ENCODE measurements around the gene KSR1.
"Not testable (repeated sequence)": the region's sequence is repeated elsewhere in the genome, so short reads cannot be mapped to it uniquely, and the experiment has no call there.

KSR1 gene

DNA sequence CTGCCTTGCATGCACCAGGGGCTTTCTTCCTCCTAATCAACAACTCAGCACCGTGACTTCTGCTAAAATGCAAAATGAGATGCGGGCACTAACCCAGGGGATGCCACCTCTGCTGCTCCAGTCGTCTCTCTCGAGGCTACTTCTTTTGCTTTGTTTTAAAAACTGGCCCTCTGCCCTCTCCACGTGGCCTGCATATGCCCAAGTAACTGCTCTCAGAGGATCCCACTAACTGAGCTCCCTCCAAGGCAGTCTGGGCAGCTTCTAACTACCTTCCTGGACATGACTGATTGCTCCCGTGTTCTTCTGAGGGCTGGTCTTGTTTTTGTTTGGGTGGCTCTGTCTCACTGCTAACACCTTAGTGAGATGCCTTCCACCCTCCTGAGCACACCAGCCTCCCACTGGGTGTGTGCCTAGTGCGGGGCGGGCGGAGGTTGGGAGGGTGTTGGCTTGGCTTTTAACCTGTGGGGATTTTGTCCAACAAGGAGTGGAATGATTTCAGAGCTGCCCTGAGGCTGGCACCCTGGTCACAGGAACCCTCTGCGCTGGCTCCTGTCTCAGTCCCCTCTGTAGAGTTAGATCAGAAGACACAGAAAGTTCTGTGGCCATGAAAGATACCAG, 165.8 kb downstream of the KSR1 start:
- DNase-seq: no peak

DNA sequence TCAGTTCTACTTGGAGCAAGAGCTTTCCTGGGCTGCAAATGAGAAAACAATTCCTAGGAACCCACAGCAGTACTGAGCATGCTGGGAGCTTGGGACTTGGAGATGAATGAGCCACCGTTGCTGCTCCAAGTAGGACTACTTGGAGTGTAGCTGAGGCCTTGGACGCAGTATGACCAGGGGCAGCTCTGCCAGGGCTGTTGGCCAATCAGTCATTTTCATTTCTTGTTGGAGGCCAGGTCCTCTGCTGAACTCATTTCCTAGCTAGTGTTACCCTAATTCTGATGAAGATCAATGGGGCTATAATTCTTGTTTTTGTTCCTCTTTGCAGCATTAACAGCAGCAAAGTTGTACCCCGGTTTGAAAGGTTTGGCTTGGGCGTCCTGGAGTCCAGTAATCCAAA, 166.7 kb downstream of the KSR1 start:
- DNase-seq: no peak

DNA sequence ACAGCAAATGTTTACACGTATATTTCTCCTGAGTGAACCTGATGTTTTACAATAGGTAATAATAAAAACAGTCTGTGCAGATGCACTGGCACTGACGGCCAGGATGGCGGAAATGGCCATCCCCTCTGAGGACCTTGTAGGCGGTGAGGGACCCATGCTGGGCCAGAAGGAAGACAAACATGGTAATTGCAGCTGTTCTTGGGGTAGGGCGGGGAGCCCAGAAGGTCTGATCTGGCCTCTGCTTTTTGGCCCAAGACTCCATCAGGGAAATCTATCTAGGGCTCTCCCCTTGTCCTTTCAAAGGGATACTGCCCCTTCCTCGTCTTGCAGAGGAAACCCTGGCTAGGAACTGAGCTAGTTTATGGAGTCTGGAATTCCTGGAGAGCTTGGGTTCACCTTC, 167.4 kb downstream of the KSR1 start:
- no peak for DNase-seq

DNA sequence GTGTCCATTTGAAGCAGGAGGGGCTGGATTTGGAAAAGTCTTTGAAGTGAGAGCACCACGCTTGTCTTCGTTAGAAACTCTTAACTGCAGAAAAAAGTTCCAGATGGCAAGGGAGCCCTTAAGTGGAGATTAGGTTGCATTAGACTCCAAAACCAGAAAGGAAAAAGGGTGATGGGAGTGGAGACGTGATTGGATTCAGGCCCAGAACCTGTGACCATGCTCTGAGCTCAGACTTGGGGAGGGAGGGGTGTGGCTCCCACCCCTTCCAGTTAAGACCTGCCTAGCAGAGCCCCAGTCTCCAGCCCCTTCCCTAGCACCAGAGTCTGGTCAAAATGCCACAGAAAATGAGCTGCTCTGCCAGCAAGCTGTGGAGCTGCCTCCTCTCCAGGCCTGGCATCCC, 168.3 kb downstream of the KSR1 start:
- no peak for DNase-seq

DNA sequence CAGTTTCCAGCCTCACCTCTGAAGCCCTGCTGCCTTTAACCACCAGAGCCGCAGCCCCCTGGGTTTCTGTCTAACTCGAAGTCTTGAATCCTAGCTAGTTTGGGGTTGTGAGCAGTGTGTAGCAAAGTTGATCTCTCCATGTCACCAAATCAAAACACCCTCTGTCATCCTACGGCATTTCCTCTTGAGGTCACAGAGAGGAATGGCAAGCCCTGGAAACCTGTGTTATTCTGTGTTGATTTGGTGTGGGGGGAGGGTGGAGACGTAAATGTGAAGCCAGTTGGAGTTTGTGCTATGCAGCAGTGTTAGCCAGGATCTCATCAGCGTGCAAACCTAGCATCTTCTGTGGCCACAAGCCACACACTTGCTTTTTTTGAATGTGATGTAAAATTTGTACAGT, 169.6 kb downstream of the KSR1 start:
- DNase-seq: no peak

DNA sequence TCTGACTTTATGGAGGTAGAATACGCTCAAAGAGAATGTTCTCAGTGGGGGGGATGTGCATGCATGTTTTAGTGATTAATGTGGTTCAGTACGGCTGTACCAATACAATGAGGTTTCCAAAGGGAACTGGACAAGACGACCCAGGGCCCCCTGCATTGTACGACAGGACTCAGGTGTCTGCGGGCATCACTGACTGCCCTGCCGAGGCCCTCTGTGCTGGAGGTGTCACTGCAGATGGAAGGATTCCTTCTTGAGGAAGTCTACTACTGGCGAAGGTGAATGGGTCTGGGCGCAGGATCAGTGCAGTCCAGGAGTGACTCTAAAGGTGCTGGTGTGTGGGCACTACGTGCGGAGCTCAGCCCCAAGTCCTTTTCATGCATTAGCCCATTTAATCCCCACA, 171.3 kb downstream of the KSR1 start:
- DNase-seq: no peak

DNA sequence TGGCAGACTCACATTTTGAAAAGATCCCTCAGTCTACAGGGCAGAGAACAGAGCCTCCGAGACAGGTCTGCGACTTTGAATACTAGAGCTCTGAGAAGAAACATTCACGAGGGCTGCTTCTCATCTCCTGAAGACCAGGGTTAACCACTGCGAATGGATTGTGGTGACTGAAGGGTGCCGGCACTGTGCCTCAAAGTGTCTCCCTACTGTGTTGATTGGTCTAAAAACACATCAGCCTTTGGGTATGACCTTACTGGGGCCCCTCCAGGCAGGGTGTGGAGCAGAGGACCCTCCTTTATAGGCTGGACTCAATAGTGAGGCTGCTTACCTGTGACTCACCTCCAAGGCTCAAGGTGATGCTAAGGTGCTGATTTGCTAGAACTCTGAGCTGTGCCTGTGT, 172.1 kb downstream of the KSR1 start:
- no peak for DNase-seq

DNA sequence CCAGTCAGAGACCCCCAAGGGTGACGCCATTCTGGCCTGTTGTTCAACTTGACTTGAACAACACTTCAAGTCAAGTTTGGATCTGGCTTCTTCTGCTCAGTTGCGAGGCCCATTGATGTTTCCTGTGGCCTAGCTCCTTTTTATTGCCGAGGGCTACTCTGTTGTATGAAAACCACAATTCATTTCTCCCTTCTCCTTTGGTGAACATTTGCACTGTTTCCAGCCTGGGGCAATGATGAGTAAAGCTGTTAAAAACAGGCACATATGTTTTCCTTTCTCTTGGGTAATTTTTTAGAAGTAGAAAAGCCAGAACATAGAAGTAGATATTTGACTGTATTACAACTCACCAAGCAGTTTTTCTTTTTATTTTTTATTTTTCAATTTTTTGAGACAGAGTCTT, 173.0 kb downstream of the KSR1 start:
- not testable (repeated sequence) for DNase-seq

DNA sequence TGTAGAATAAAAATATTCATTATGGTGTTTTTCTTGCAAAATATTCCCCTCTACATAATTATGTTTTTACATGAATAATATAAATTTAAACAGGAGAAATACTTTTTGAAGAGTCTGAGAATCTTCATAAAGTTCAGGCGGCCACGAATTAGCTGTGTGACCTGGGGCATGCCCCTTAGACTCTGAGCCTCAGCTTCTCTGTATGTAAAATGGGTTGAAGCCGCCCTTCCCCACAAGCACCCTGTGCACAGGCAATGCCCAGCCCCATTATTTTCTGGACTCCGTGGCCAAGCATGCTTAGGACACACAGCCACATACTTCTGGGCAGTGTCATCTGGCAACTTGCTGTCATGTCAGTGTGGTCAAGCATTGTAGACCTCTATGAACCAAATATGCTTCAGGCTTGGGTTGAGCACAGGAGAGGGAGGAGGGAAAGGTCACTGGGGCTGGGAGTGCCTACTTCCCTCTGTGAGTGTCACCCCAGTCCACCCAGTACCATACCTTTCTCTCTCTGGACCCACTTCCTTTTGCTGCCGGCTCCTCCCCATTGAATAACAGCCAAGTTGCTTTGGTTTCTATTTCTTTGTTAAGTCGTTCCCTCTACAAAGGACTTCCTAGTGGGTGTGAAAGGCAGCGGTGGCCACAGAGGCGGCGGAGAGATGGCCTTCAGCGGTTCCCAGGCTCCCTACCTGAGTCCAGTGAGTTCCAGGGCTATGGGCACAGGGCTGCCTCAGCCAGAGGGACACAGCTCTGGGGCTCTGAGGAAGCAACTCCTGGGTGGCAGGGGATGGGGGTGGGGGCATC, 174.6 kb downstream of the KSR1 start, which contains the start of gene LGALS9:
TSS of gene LGALS9 (plus strand) at position 582 of the 804 bp plus-strand sequence. CDS start at position 660, 78 bp downstream.
- DNase-seq: no peak

DNA sequence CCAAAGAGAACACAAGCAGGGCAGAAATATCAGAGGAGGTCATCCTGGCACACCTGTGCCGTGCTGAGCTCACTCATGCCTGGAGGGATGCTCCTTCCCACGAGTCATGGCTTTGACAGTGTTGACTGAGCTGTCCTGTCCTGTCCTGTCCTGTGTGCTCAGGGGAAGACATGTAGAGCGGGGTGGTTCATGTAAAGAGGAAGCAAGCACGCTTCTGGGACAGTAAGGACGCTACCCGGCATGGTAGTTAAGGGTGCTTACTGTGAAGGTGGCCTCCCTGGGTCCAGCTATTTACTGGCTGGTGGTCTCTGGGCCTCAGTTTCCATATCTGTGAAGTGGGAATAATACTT, 175.1 kb downstream of the KSR1 start:
- DNase-seq: no peak

DNA sequence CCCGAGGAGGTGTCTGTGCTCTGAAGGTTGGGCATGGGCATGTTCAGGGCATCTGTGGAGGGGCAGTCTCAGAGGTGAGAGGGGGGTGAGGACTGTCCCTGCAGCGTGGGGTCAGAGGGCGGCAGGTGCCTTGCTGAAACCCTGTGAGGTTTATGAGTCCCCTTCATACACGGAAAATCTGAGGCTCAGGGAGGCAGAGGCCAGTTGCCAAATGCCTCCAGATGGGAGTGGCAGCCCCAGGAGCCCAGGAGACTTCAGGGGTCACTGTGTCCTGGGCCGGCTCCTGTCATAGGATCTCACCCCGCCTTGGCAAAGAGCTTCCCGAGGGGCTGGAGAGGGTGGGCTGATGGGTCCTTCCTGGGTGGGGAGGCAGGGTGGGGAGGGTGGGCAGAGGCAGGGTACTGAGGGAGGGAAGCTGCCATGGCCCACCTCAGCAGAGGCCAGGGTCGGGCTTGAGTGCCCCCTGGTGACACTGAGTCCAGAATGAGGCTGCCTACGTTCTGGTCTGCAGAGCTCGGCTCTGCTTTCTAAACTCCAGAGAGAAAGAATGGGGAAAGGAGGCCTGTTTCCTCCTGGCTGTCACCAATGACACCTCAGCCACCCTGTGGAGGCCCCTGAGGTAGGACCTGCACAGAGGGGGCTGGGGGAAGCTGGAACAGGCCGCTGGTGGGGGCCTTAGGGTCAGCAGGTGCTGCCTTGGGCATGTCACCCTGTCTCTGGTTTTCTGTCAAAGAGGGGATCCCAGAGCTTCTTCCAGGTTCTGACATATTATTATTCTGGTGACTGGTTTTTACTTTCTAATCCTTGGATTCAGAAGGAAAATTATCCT, 175.9 kb downstream of the KSR1 start:
- DNase-seq: no peak

DNA sequence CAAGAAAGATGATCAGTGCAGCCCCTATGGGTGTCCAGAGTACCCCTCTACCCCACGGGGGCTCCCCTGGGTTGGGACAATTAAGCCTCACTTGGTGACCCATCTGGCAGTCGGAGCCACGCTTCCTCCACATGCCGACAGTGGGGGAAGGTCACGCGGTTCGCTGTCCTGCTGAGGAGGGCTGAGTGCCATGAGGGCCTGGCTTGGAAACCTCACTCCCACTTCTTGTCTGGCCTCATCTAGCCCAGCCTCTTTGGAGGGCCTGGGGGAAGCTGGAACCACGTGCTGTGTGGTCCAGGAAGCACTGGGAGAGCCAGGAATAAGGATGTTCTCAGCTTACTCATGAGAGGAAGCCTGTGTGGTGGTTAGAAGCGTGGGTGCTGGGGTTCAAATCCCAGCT, 176.5 kb downstream of the KSR1 start:
- DNase-seq: not testable (repeated sequence)

DNA sequence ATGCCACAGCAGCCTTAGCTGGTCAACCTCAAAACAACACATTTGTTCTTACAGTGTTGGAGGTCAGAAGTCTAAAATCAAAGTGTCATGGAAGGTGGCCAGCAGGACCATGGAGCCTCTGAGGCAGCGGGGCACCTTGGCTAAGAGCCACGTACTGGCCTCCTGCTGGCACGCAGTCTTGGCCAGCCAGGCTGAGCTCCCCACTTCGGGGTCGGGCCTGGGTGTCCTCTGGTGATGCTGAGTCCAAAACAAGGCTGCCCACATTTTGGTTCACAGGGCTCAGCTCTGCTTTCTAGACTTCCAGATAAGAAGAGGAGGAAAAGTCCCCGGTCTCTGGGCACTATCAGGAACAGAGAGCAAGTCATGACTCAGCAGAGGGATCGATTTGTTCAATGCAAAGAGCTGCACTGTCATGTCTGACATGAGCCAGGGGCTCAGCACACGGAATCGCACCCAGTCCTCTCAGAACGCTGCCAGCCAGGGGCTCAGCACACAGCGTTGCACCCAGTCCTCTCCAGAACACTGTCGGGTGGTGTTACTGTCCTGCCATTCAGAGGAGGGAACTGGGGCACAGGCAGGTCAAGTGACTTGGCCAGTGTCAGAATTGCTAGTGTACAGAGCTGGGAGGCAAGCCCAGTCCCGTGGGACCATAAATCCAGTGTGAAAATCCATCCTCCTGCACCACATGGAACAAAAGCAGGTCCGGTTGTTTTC, 177.2 kb downstream of the KSR1 start:
- DNase-seq: no peak

DNA sequence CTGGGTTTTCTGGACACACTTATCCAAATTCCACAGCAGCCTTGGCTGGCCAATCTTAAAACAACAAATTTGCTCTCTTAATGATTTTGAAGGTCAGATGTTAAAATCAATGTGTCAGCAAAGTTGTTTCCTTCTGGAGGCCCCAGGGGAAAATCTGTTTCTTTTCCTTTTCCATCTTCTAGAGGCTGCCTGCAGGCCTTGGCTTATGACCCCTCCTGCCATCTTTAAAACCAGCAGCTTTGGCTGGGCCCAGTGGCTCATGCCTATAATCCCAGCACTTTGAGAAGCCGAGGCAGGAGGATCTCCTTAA, 177.7 kb downstream of the KSR1 start:
- DNase-seq: no peak

DNA sequence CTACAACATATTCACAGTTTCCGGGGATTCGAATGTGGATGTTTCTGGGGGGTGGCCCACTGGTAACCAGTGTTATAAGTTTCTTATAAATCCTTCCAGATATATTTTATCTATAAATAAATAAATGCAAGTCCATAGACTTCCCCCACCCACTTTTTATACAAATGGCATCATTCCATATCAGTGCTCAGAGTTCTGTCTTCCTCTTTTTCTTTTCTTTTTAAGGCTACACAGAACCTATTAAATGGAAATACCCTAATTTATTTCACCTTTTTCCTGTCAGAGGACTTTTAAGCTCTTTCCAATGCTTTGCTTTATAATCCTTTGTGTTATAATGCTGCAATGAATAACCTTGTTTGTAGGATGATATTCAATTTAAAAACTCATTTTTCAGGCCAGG, 178.5 kb downstream of the KSR1 start:
- no peak for DNase-seq

DNA sequence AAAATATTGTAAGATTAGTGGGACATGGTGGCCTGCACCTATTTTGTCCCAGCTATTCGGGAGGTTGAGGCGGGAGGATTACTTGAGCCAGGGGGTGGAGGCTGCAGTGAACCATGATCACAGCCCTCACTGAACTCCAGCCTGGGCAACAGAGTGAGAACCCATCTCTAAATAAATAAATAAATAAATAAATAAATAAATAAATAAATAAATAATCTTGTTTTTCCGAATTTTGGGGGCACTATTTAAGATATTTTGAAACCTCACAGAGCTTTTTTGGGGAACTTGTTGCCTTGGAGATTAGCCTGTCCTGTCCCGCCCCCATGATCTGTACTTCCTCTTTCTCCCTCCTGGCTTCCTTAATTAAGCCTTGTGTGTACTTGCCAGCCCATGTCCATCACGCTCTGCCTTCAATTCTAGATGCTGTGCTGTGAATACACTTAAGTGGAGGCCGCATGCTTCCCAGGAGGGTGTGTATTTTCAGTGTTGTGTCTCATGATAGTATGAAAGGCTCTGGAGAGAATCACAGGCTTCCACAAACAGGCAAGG, 179.1 kb downstream of the KSR1 start:
- no peak for DNase-seq

DNA sequence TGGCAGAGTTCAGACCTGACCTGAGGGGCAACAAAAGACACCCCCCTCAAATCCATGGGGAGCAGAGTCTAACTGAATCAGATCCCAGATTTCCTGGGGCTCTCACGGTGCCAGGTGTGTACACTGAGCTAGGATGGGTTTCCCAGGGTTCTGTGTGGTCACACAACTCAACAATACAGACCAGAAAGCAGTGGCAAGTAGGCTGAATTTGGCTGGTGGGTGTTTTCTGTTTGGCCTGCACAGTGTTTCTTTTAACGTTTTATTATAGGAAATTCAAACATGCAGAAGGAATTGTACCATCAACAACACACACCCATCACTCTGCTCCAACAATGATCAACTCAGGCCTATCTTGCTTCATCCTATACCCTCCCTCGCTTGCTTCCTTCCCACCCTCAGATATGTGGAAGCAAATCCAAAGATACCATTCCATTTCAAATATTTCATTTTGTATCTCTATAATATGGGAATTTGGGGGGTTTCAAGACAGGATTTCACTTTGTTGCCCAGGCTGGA, 179.8 kb downstream of the KSR1 start:
- DNase-seq: not testable (repeated sequence)

DNA sequence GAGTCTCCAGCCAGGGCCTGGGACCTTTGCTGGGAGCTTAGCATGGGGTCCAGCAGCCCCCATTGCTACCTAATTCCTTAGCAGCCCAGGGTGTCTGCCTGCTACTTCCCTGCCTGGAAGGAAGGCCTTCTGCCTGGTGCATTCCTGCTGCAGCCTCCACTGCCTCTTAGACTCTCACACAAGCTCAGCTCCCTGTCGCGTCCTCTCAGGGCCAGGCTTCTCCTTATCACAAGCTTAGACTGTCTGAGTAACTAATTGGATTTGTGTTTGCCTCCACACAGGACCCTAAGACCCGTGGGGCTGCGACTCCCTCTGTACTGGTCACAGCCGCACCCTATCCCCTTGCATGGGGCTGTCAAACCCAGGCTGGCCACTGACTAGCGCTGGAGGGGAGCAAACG, 181.6 kb downstream of the KSR1 start:
- DNase-seq: not testable (repeated sequence)

DNA sequence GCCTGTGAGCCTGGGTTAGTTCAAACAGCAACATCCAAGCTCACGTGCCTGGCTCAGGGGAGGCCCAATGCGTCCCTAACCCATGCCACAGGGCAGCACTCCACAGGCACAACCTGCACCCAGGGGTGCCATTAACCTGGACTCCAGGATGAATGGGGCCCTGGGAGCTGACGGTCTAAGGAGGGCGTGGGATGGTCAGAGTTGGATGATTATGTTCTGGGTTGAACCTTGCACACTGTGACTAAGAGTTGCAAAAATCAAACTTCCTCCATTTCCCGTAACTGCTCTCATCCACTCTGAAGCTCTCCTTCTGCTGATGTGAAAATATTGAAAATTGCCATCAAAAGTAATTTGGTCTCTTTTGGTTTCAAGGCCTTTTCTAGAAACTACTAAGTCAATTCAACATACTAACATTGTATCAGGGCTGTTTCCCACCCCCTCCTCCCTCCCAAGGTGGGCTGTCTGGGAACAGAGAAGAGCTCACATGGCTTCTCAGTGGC, 182.2 kb downstream of the KSR1 start:
- not testable (repeated sequence) for DNase-seq

DNA sequence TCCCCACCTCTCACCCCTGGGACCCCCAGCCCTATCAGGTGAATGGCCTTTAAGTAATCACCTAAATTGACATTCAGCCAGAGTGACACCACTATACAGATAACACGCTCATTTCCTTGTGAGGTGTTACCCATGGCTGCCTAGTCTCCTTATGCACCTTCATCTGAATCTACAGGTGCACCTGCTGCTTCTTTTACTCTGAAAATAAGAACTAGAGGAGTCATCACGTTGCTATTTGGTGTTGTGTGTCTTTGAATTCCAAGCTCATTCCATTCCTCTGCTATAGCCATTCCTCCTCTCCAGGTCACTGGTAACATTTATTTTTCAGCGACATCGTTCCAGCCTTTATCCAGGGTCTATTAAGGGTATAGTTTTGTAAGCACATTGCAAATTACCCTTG, 184.5 kb downstream of the KSR1 start:
- no peak for DNase-seq

DNA sequence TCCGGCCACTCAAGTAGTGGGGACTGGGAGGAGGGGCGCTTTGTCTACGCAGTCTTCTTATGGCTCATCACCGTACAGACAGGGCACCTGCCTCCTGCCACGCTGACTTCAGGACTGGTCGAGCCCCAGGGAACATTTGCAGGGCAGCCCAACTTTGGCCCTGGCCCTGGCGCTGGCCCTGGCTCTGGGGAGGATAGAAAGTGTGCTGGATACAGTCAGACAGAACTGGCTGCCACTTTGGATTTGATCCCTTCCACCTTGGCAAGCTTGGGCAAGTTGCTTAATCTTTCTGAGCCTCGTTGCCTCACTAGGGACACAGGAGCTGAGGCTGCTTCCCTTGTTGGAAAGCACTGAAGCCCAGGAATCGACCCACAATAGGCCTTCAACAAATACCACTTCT, 188.3 kb downstream of the KSR1 start:
- no peak for DNase-seq

DNA sequence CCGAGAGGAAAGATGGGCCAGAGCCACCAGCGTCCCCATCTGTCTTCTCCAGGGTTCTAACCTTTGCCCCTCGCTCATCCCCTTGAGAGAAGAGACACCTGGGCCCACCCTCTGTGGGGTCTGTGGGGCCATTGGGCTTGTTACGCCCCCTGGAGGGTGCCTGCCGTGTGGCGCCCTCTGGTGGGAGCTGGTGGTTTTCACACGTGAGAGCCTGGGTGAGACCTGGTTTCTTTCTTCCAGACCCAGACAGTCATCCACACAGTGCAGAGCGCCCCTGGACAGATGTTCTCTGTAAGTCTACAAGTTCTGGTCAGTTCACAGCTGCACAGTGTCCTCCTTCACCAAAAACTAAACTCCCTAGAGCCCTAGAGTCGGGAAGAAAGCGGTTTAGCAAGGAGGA, 189.4 kb downstream of the KSR1 start:
- not testable (repeated sequence) for DNase-seq

DNA sequence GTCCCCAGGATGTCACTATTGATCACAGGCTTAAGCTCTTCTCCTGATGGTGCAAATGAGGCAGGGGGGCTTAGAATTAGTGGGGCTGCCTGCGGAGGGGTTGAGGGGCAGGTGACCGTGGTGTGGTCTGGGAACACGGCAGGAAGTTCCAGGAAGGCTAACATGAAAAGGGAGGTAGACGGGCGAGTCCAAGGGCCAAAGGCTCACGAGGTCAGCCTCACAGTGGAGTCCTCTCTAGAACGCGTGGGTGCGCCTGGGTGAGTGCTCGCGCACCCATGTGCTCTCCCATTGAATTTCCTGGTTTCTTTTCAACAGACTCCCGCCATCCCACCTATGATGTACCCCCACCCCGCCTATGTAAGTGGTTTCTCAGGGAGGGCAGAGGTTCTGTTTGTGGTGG, 190.0 kb downstream of the KSR1 start:
- no peak for DNase-seq
